Measurements from ENCODE around the gene EYA2. TPM values are rescaled to one million over a fixed set of nuclear protein-coding genes. Genes with fewer than 3 reads are reported as not detected.
A peak's percentile ranks its signal among the peaks of the same experiment; 100 is the strongest.

EYA2 gene
- total RNA-seq, 1 donor from 2014 or later = 1.8 TPM

DNA sequence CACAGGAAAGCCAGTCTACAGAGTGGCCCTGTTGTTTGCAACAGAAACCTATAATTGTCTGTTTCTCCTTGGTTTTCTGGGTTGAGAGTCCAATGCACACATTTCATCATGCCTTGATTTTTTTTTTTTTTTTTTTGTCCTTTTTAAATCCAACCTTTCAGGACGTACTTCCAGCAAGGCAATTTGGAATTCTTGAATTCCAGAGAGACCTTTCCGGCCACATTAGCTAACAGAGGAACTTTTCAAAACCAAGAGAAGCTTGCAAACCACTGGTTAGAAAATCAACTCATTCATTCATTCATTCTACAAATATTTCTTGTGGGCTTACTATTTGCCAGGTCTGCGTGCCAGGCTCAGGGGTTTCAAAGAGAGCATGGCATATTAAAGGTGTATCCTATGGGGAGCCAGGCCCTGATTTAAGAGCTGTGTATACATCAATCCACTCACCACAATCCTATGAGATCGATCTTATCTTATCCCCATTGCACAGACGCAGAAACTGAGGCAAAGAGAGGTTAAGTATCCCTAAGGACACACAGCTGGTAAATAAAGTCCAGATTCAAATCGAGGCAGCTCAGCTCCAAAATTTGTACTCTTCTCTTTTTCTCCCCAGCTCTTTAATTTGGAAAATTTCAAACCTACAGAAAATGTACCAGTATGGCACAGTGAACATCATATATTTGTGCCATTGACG lies 43.0 kb downstream of the EYA2 start:
- no peak overlapping the region for H3K4me3 ChIP-seq
- H3K4me1 ChIP-seq = no peaks in the 10 kb centered on the region
- H4K20me1 ChIP-seq (ENCODE audit: low read depth) = no peaks in the 10 kb centered on the region
- Mint-ChIP-seq H3K27me3 (ENCODE audit: insufficient read depth, low read depth) (peaks cover 17% of the 10 kb centered on the region), H3K27ac (no peak overlapping the region), H3K4me1 (peaks cover 4% of the 10 kb centered on the region), H3K4me3 (no peak overlapping the region), H3K36me3 (no peaks in the 10 kb centered on the region), H3K9me3 (no peaks in the 10 kb centered on the region)
- no peaks in the 10 kb centered on the region for H3K79me2 ChIP-seq (ENCODE audit: low read depth)
- H3K9me3 ChIP-seq (ENCODE audit: low read depth) = no peaks in the 10 kb centered on the region
- H3K36me3 ChIP-seq = no peaks in the 10 kb centered on the region
- H2AFZ ChIP-seq (replicated peaks) = no peak overlapping the region
- no peak overlapping the region for H3K4me2 ChIP-seq
- no peaks in the 10 kb centered on the region for H3F3A ChIP-seq (ENCODE audit: low read depth)
- H3K27ac ChIP-seq = no peak overlapping the region
- no peaks in the 10 kb centered on the region for H3K27me3 ChIP-seq
- TF ChIP-seq, protein P1, sequence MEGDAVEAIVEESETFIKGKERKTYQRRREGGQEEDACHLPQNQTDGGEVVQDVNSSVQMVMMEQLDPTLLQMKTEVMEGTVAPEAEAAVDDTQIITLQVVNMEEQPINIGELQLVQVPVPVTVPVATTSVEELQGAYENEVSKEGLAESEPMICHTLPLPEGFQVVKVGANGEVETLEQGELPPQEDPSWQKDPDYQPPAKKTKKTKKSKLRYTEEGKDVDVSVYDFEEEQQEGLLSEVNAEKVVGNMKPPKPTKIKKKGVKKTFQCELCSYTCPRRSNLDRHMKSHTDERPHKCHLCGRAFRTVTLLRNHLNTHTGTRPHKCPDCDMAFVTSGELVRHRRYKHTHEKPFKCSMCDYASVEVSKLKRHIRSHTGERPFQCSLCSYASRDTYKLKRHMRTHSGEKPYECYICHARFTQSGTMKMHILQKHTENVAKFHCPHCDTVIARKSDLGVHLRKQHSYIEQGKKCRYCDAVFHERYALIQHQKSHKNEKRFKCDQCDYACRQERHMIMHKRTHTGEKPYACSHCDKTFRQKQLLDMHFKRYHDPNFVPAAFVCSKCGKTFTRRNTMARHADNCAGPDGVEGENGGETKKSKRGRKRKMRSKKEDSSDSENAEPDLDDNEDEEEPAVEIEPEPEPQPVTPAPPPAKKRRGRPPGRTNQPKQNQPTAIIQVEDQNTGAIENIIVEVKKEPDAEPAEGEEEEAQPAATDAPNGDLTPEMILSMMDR (IDR thresholded peaks at IDR 0.05) = no peak
- TF ChIP-seq EZH2phosphoT487 (IDR thresholded peaks at IDR 0.05) = no peak
- no peak for TF ChIP-seq EZH2 (IDR thresholded peaks at IDR 0.05)
- H3K9ac ChIP-seq = no peak overlapping the region
- DNase-seq (ENCODE audit: low spot score) = no peak

GRCh38 chr20:46938434-46938833 lies 43.8 kb downstream of the EYA2 start:
- Mint-ChIP-seq H3K9me3 (no peaks in the 10 kb centered on the region), H3K27ac (peak overlapping the region; percentile 6), H3K4me1 (peaks cover 4% of the 10 kb centered on the region), H3K36me3 (no peaks in the 10 kb centered on the region), H3K4me3 (no peak overlapping the region), H3K27me3 (ENCODE audit: insufficient read depth, low read depth) (peaks cover 16% of the 10 kb centered on the region)
- Histone ChIP-seq H3K9ac (no peak overlapping the region), H4K20me1 (ENCODE audit: low read depth) (no peaks in the 10 kb centered on the region), H3K9me3 (ENCODE audit: low read depth) (no peaks in the 10 kb centered on the region), H3K4me2 (no peak overlapping the region), H3K79me2 (ENCODE audit: low read depth) (no peaks in the 10 kb centered on the region), H3K4me3 (no peak overlapping the region), H3F3A (ENCODE audit: low read depth) (no peaks in the 10 kb centered on the region), H2AFZ (replicated peaks) (no peak overlapping the region), H3K27me3 (no peaks in the 10 kb centered on the region), H3K27ac (no peak overlapping the region), H3K4me1 (no peaks in the 10 kb centered on the region), H3K36me3 (no peaks in the 10 kb centered on the region)
- no peak for DNase-seq (ENCODE audit: low spot score)
- TF ChIP-seq EZH2phosphoT487 (IDR thresholded peaks at IDR 0.05) (no peak), EZH2 (IDR thresholded peaks at IDR 0.05) (no peak)
- TF ChIP-seq, protein P1 (IDR thresholded peaks at IDR 0.05) = no peak

DNA sequence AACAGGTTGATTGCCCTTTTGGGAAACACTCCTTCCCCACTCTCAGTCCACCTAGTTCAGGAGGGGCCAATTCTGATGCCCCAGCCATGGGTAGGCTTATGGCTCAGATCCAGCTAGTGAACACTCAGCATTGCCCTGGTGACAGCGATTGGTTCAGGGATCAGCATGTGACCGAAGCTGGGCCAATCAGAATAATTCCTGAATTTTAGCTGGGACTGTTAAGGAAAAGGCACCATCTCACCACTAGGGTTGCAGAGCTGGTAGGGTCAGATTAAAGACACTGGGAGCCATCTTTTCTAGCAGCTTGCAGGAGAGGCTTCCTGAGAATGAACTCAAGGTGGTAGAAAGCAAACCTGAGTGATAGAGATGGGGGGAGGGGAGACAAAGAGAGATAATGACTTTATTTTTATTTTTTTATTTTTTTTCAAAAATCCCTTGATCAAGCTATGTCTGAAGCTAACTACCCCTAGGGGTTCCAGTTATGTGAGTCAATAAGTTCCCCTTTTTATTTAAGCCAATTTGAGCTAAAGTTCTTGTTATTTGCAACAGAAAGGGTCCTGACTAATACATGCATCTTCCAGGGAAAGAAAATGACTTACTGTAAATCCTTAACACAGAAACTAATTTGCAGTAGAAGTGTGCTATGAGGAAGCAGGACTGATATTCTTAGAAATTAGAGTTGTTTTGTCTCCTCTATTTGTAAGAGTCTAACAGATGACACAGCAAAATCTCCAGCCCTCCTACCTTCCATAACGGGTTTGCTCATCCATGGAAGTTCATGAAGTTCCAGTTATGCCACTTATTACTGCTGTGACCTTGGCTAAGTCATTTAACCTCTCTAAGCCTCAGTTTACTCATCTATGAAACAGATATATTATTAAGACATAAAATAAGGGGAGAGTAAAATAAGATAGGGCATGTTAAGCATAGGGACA lies 44.7 kb downstream of the EYA2 start:
- no peak overlapping the region for H3K27ac ChIP-seq
- TF ChIP-seq, protein P1 (IDR thresholded peaks at IDR 0.05) = peak; percentile 31
- no peak for TF ChIP-seq EZH2phosphoT487 (IDR thresholded peaks at IDR 0.05)
- H4K20me1 ChIP-seq (ENCODE audit: low read depth) = no peaks in the 10 kb centered on the region
- H3F3A ChIP-seq (ENCODE audit: low read depth) = no peaks in the 10 kb centered on the region
- no peaks in the 10 kb centered on the region for H3K9me3 Mint-ChIP-seq
- H3K4me3 Mint-ChIP-seq = no peak overlapping the region
- no peaks in the 10 kb centered on the region for H3K36me3 ChIP-seq
- H2AFZ ChIP-seq (replicated peaks) = no peak overlapping the region
- H3K79me2 ChIP-seq (ENCODE audit: low read depth) = no peaks in the 10 kb centered on the region
- H3K36me3 Mint-ChIP-seq = no peaks in the 10 kb centered on the region
- H3K27ac Mint-ChIP-seq = peak overlapping the region; percentile 19
- H3K27me3 ChIP-seq = no peaks in the 10 kb centered on the region
- no peaks in the 10 kb centered on the region for H3K9me3 ChIP-seq (ENCODE audit: low read depth)
- H3K27me3 Mint-ChIP-seq (ENCODE audit: insufficient read depth, low read depth) = peaks cover 12% of the 10 kb centered on the region
- H3K4me1 Mint-ChIP-seq = peaks cover 4% of the 10 kb centered on the region
- H3K4me1 ChIP-seq = no peaks in the 10 kb centered on the region
- no peak overlapping the region for H3K9ac ChIP-seq
- H3K4me3 ChIP-seq = no peak overlapping the region
- H3K4me2 ChIP-seq = no peak overlapping the region
- DNase-seq (ENCODE audit: low spot score) = peak; percentile 36
